Astrocyte (in vitro differentiated cells and primary cell): ENCODE data around the gene THRAP3.

Experiments
- EZH2 ChIP-seq: IDR thresholded peaks from 2 replicates; pipeline ENCODE4 v1.6.1; 2012; ENCODE audit warnings: mild to moderate bottlenecking, low read length, inconsistent platforms; ENCODE audit not compliant: insufficient read depth
- TF ChIP-seq, protein P1 (sequence below): IDR thresholded peaks from 2 replicates; pipeline ENCODE4 v1.5.1; 2011; ENCODE audit warnings: low read depth, mild to moderate bottlenecking, inconsistent platforms, low read length, moderate library complexity; ENCODE audit not compliant: insufficient read depth

DNA sequence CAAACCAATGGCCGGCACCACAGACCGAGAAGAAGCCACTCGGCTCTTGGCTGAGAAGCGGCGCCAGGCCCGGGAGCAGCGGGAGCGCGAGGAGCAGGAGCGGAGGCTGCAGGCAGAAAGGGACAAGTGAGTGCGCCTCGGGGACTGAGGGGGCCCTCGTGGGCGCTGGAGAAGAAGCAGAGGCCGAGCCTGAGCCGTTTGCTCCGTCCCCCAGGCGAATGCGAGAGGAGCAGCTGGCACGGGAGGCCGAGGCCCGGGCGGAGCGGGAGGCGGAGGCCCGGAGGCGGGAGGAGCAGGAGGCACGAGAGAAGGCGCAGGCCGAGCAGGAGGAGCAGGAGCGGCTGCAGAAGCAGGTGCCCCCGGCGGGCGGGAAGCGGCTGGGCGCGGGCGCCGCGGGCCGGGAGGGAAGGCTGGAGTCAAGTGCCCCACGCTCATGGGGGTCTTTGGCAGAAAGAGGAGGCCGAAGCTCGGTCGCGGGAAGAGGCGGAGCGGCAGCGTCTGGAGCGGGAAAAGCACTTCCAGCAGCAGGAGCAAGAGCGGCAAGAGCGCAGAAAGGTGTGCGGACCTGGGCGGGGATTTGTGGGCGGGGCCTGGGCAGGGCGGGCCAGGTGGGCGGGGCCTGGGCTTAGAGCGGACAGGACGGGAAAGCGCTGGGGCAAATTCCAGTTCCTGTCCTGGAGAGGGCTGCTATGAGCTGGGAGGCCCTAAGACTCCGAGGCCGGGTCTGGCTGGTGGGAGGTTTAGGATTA, 45.6 kb upstream of the THRAP3 start:
- TF ChIP-seq, protein P1, sequence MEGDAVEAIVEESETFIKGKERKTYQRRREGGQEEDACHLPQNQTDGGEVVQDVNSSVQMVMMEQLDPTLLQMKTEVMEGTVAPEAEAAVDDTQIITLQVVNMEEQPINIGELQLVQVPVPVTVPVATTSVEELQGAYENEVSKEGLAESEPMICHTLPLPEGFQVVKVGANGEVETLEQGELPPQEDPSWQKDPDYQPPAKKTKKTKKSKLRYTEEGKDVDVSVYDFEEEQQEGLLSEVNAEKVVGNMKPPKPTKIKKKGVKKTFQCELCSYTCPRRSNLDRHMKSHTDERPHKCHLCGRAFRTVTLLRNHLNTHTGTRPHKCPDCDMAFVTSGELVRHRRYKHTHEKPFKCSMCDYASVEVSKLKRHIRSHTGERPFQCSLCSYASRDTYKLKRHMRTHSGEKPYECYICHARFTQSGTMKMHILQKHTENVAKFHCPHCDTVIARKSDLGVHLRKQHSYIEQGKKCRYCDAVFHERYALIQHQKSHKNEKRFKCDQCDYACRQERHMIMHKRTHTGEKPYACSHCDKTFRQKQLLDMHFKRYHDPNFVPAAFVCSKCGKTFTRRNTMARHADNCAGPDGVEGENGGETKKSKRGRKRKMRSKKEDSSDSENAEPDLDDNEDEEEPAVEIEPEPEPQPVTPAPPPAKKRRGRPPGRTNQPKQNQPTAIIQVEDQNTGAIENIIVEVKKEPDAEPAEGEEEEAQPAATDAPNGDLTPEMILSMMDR: no peak
- TF ChIP-seq EZH2: no peak
